Osteoblast (primary cell): ENCODE measurements around the gene SHMT1. TPM values are rescaled to one million over a fixed set of nuclear protein-coding genes. Genes with fewer than 3 reads are reported as not detected.

Experiments
- DNase-seq: peaks from one replicate; pipeline ENCODE4 v3.0.0; 2011; ENCODE audit warnings: low spot score, mixed read lengths; ENCODE audit not compliant: insufficient read length; ENCODE audit errors: missing footprints
- H2AFZ ChIP-seq: 2 replicates; pipeline ENCODE4 v1.6.0; 2011; ENCODE audit warnings: mild to moderate bottlenecking, low read length
- H3K27ac ChIP-seq: 2 replicates; pipeline ENCODE4 v1.5.1; 2011; ENCODE audit warnings: mild to moderate bottlenecking, low read depth, low read length, moderate library complexity
- H3K27me3 ChIP-seq: 2 replicates; pipeline ENCODE4 v1.6.0; 2012; ENCODE audit warnings: mild to moderate bottlenecking, control low read depth, inconsistent platforms, low read length, moderate library complexity; ENCODE audit not compliant: insufficient read depth
- H3K36me3 ChIP-seq: 2 replicates; pipeline ENCODE4 v1.5.1; 2011; ENCODE audit warnings: mild to moderate bottlenecking, low read length, control low read depth, moderate library complexity; ENCODE audit not compliant: insufficient read depth
- H3K4me1 ChIP-seq: 2 replicates; pipeline ENCODE4 v1.5.1; 2011; ENCODE audit warnings: mild to moderate bottlenecking, low read length, control low read depth, moderate library complexity; ENCODE audit not compliant: insufficient read depth
- H3K4me2 ChIP-seq: 2 replicates; pipeline ENCODE4 v1.6.0; 2011; ENCODE audit warnings: mild to moderate bottlenecking, low read length; ENCODE audit not compliant: insufficient read depth
- H3K4me3 ChIP-seq: fragments of 200-600 bp; sonication (generic); 3 replicates; pipeline ENCODE4 v1.5.1; 2012; ENCODE audit warnings: mild to moderate bottlenecking, low read length, inconsistent platforms; ENCODE audit not compliant: insufficient read depth
- H3K79me2 ChIP-seq: 2 replicates; pipeline ENCODE4 v1.6.0; 2012; ENCODE audit warnings: mild to moderate bottlenecking, low read length, control low read depth, inconsistent platforms; ENCODE audit not compliant: insufficient read depth
- H3K9me3 ChIP-seq: 2 replicates; pipeline ENCODE4 v1.5.1; 2011; ENCODE audit warnings: low read depth, low read length, control low read depth
- H4K20me1 ChIP-seq: 2 replicates; pipeline ENCODE4 v1.6.0; 2012; ENCODE audit warnings: mild to moderate bottlenecking, low read length, control low read depth; ENCODE audit not compliant: insufficient read depth
- total RNA-seq: library from RNA; depleted of rRNA; stranded (reverse); fragments of >200 nt; gene quantifications from 2 replicates; pipeline ENCODE4 v1.2.3, GENCODE V29; 2012
- TF ChIP-seq, protein P1 (sequence below): IDR thresholded peaks from 2 replicates; pipeline ENCODE4 v1.5.1; 2011; ENCODE audit warnings: mild to moderate bottlenecking, low read depth, low read length, moderate library complexity; ENCODE audit errors: extremely low read depth

The SHMT1 gene
- total RNA-seq, 1 donor = 19.5 TPM

DNA sequence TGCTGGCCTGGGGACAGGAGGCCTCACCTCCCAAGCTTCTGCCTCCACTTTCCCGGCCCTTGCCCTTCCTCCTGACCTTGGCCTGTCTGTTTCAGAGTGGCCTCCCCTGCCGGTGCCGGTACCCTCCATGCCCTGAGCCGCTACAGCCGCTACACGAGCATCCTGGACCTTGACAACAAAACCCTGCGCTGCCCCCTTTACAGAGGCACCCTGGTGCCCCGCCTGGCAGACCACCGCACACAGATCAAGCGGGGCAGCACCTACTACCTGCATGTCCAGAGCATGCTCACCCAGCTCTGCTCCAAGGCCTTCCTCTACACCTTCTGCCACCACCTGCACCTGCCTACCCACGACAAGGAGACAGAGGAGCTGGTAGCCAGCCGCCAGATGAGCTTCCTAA, 40.8 kb downstream of the SHMT1 start:
- Histone ChIP-seq H3K9me3 (no peaks in the 10 kb centered on the region), H4K20me1 (peaks cover 54% of the 10 kb centered on the region)

DNA sequence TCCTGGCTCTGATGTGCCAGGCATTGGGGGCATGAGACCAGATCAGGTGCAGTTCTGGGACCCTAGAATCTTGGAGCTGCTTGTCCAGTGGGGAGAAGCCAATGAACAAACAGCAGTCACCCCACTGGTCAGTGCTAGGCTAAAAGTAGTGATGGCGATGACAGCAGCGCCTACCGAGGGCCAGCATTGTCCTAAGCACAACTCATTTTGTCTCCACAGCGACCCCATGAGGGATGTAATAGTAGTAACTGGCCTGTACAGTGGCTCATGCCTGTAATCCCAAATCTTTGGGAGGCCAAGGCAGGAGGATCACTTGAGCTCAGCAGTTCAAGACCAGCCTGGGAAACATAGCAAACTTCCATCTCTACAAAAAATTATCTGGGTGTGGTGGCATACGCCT, 42.0 kb downstream of the SHMT1 start:
- peaks cover 60% of the 10 kb centered on the region for H4K20me1 ChIP-seq
- no peak overlapping the region for H3K27ac ChIP-seq
- H3K36me3 ChIP-seq = peaks cover 46% of the 10 kb centered on the region
- H3K9me3 ChIP-seq = no peaks in the 10 kb centered on the region
- no peaks in the 10 kb centered on the region for H3K27me3 ChIP-seq
- peaks cover 17% of the 10 kb centered on the region for H3K4me1 ChIP-seq
- TF ChIP-seq, protein P1, sequence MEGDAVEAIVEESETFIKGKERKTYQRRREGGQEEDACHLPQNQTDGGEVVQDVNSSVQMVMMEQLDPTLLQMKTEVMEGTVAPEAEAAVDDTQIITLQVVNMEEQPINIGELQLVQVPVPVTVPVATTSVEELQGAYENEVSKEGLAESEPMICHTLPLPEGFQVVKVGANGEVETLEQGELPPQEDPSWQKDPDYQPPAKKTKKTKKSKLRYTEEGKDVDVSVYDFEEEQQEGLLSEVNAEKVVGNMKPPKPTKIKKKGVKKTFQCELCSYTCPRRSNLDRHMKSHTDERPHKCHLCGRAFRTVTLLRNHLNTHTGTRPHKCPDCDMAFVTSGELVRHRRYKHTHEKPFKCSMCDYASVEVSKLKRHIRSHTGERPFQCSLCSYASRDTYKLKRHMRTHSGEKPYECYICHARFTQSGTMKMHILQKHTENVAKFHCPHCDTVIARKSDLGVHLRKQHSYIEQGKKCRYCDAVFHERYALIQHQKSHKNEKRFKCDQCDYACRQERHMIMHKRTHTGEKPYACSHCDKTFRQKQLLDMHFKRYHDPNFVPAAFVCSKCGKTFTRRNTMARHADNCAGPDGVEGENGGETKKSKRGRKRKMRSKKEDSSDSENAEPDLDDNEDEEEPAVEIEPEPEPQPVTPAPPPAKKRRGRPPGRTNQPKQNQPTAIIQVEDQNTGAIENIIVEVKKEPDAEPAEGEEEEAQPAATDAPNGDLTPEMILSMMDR = peak; percentile 33
- DNase-seq = peak; percentile 80
- no peak overlapping the region for H3K4me3 ChIP-seq
- peaks cover 89% of the 10 kb centered on the region for H3K79me2 ChIP-seq
- H2AFZ ChIP-seq = no peak overlapping the region
- no peak overlapping the region for H3K4me2 ChIP-seq

More for the DNA sequence above, 40.8 kb downstream of the SHMT1 start:
- Histone ChIP-seq H3K4me3 (no peak overlapping the region), H2AFZ (no peak overlapping the region), H3K4me1 (peaks cover 10% of the 10 kb centered on the region), H3K79me2 (peaks cover 84% of the 10 kb centered on the region), H3K4me2 (no peak overlapping the region), H3K27ac (no peak overlapping the region), H3K27me3 (no peaks in the 10 kb centered on the region), H3K36me3 (peaks cover 35% of the 10 kb centered on the region)
- TF ChIP-seq, protein P1 = no peak
- DNase-seq = peak; percentile 45

DNA sequence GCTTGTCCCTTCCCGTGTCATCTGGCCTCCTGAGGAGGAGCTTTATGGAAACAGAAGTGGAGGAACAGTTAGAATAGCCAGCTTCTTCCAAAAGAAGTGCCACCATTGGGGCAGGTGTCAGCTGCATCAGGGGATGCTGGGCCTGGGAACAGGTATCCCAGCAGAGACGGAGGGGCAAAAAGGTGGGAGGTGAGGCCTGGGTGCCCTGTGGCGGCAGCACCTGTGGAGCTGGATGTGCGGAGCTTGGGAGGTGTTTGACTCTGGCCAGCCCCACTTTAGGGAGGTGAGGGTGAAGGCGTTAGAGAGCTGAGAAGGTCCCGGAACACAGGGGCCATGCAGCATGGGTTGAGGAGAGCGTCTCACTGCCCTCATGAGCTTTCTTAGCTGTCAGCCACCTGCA, 43.0 kb downstream of the SHMT1 start:
- Histone ChIP-seq H2AFZ (no peak overlapping the region), H3K27me3 (no peaks in the 10 kb centered on the region), H3K4me3 (no peak overlapping the region), H3K79me2 (peaks cover 95% of the 10 kb centered on the region), H3K4me2 (peak overlapping the region; percentile 34), H3K4me1 (peaks cover 27% of the 10 kb centered on the region), H3K27ac (no peak overlapping the region), H4K20me1 (peaks cover 64% of the 10 kb centered on the region), H3K9me3 (no peaks in the 10 kb centered on the region), H3K36me3 (peaks cover 46% of the 10 kb centered on the region)
- TF ChIP-seq, protein P1 = no peak
- DNase-seq = no peak

DNA sequence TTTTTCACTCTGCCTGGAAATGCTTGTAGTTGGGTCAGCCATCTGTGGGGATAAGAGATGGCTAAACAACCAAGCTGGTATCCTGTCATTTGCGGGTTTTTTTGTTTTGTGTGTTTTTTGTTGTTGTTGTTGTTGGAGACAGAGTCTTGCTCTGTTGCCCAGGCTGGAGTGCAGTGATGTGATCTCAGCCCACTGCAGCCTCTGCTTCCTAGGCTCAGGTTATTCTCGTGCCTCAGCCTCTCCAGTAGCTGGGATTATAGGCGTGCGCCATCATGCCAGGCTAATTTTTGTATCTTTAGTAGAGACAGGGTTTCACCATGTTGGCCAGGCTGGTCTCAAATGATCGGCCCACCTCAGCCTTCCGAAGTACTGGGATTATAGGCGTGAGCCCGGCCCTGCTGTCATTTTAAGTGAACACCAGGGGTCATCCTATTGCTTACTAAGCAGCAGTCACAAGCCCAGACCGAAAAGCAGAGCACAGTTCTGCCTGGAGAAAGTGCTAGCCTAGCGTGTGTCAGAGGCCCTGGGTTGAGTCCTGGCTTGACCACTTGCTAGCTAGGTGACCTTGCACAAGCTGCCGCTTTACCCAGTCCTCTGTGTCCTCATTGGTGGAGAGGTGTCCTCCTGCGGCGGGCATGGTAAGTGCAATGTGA, 43.6 kb downstream of the SHMT1 start:
- Histone ChIP-seq H3K79me2 (peaks cover 91% of the 10 kb centered on the region), H2AFZ (no peak overlapping the region)

More for the DNA sequence above, 43.6 kb downstream of the SHMT1 start:
- Histone ChIP-seq H3K36me3 (peaks cover 41% of the 10 kb centered on the region), H4K20me1 (peaks cover 64% of the 10 kb centered on the region), H3K9me3 (no peaks in the 10 kb centered on the region), H3K27me3 (no peaks in the 10 kb centered on the region), H3K4me1 (peaks cover 25% of the 10 kb centered on the region), H3K4me2 (peak overlapping the region; percentile 34), H3K27ac (no peak overlapping the region), H3K4me3 (peak overlapping the region; percentile 7)
- peak; percentile 86 for DNase-seq
- TF ChIP-seq, protein P1 = peak; percentile 59
